OCI-LY1 (cell line): ENCODE measurements around the gene GBP5.

ENCODE experiments used
- H2AFZ ChIP-seq: fragments of 200-600 bp; sonication (generic), shearing (Covaris generic); 2 replicates; pipeline ENCODE4 v1.6.0; 2014; ENCODE audit warnings: antibody characterized with exemption, mild to moderate bottlenecking, low read length
- H3F3A ChIP-seq: fragments of 200-600 bp; sonication (generic), shearing (Covaris generic); 2 replicates; pipeline ENCODE4 v1.6.0; 2014; ENCODE audit warnings: mild to moderate bottlenecking, antibody characterized with exemption, low read length, moderate library complexity; ENCODE audit not compliant: insufficient read depth
- H3K27ac ChIP-seq: fragments of 200-600 bp; sonication (generic); 2 replicates; pipeline ENCODE4 v1.5.1; 2014; ENCODE audit warnings: low read length, mixed run types, mild to moderate bottlenecking, low read depth; ENCODE audit not compliant: poor library complexity, severe bottlenecking
- H3K27me3 ChIP-seq: fragments of 200-600 bp; sonication (generic); 2 replicates; pipeline ENCODE4 v1.6.0; 2014; ENCODE audit warnings: antibody characterized with exemption, mild to moderate bottlenecking, low read length, moderate library complexity; ENCODE audit not compliant: insufficient read depth
- H3K36me3 ChIP-seq: fragments of 200-600 bp; sonication (generic); 2 replicates; pipeline ENCODE4 v1.6.1; 2014; ENCODE audit warnings: mild to moderate bottlenecking, antibody characterized with exemption, low read length, moderate library complexity, mixed read lengths; ENCODE audit not compliant: insufficient read depth
- H3K4me1 ChIP-seq: fragments of 200-600 bp; sonication (generic); 2 replicates; pipeline ENCODE4 v1.5.1; 2014; ENCODE audit warnings: mild to moderate bottlenecking, low read length, moderate library complexity; ENCODE audit not compliant: insufficient read depth, severe bottlenecking
- H3K4me2 ChIP-seq: fragments of 200-600 bp; sonication (generic), shearing (Covaris generic); 2 replicates; pipeline ENCODE4 v1.6.1; 2014; ENCODE audit warnings: low read length
- H3K4me3 ChIP-seq: fragments of 200-600 bp; sonication (generic); 2 replicates; pipeline ENCODE4 v1.5.1; 2014; ENCODE audit warnings: low read length, low read depth, mild to moderate bottlenecking, mixed read lengths; ENCODE audit not compliant: poor library complexity, severe bottlenecking
- H3K79me2 ChIP-seq: fragments of 200-600 bp; shearing (Covaris generic); 2 replicates; pipeline ENCODE4 v1.6.1; 2016; ENCODE audit warnings: mixed run types, low read length, mixed read lengths; ENCODE audit not compliant: insufficient read depth
- H3K9ac ChIP-seq: fragments of 200-600 bp; sonication (generic), shearing (Covaris generic); 2 replicates; pipeline ENCODE4 v1.6.1; 2014; ENCODE audit warnings: mild to moderate bottlenecking, low read length, mixed read lengths
- H3K9me2 ChIP-seq: fragments of 200-600 bp; sonication (generic), shearing (Covaris generic); 2 replicates; pipeline ENCODE4 v1.6.1; 2014; ENCODE audit warnings: low read depth, mild to moderate bottlenecking, low read length, mixed read lengths
- H3K9me3 ChIP-seq: fragments of 200-600 bp; shearing (Covaris generic); 2 replicates; pipeline ENCODE4 v1.6.1; 2014; ENCODE audit warnings: low read length, mixed read lengths
- H4K20me1 ChIP-seq: fragments of 200-600 bp; sonication (generic), shearing (Covaris generic); 2 replicates; pipeline ENCODE4 v1.6.0; 2016; ENCODE audit warnings: mild to moderate bottlenecking, low read length; ENCODE audit not compliant: insufficient read depth
- CTCF ChIP-seq: fragments of 200-600 bp; sonication (generic), shearing (Covaris generic); IDR thresholded peaks from 2 replicates; pipeline ENCODE4 v1.5.1; 2017; ENCODE audit warnings: mild to moderate bottlenecking, antibody characterized with exemption, low read length, moderate library complexity, mixed read lengths
- EZH2 ChIP-seq: fragments of 200-600 bp; sonication (generic), shearing (Covaris generic); IDR thresholded peaks from 2 replicates; pipeline ENCODE4 v1.8.0; 2017; ENCODE audit warnings: borderline replicate concordance, mixed run types, mild to moderate bottlenecking, antibody characterized with exemption, low read length, moderate library complexity, mixed read lengths

The GBP5 gene

GRCh38 chr1:89260566-89261255 is 11.9 kb downstream of the GBP5 start:
- no peak overlapping the region for H3K4me3 ChIP-seq
- no peaks in the 10 kb centered on the region for H4K20me1 ChIP-seq
- no peak overlapping the region for H2AFZ ChIP-seq
- H3K9me3 ChIP-seq: no peaks in the 10 kb centered on the region
- H3K9me2 ChIP-seq: no peaks in the 10 kb centered on the region
- H3K79me2 ChIP-seq: no peaks in the 10 kb centered on the region
- no peak overlapping the region for H3K9ac ChIP-seq
- H3K27ac ChIP-seq: no peak overlapping the region
- H3K4me1 ChIP-seq: no peaks in the 10 kb centered on the region
- H3K36me3 ChIP-seq: no peaks in the 10 kb centered on the region
- TF ChIP-seq CTCF (no peak), EZH2 (no peak)
- H3K27me3 ChIP-seq: no peaks in the 10 kb centered on the region
- H3F3A ChIP-seq: no peaks in the 10 kb centered on the region
- no peak overlapping the region for H3K4me2 ChIP-seq

GRCh38 chr1:89260042-89260441 is 12.6 kb downstream of the GBP5 start:
- TF ChIP-seq CTCF (no peak), EZH2 (no peak)
- Histone ChIP-seq H3K9me2 (no peaks in the 10 kb centered on the region), H2AFZ (no peak overlapping the region), H3K4me3 (no peak overlapping the region), H3K27me3 (no peaks in the 10 kb centered on the region), H3K79me2 (no peaks in the 10 kb centered on the region), H3K4me1 (no peaks in the 10 kb centered on the region), H3K36me3 (no peaks in the 10 kb centered on the region), H3K27ac (no peak overlapping the region), H3K4me2 (no peak overlapping the region), H3K9me3 (no peaks in the 10 kb centered on the region), H3K9ac (no peak overlapping the region), H4K20me1 (no peaks in the 10 kb centered on the region), H3F3A (no peaks in the 10 kb centered on the region)

GRCh38 chr1:89259283-89259971 is 13.2 kb downstream of the GBP5 start:
- Histone ChIP-seq H3K27ac (no peak overlapping the region), H3K9me3 (no peaks in the 10 kb centered on the region), H3F3A (no peaks in the 10 kb centered on the region), H3K27me3 (no peaks in the 10 kb centered on the region), H3K4me3 (no peak overlapping the region), H3K4me1 (no peaks in the 10 kb centered on the region), H4K20me1 (no peaks in the 10 kb centered on the region), H2AFZ (no peak overlapping the region), H3K9me2 (no peaks in the 10 kb centered on the region), H3K36me3 (no peaks in the 10 kb centered on the region), H3K9ac (no peak overlapping the region), H3K79me2 (no peaks in the 10 kb centered on the region), H3K4me2 (no peak overlapping the region)
- no peak for TF ChIP-seq EZH2
- TF ChIP-seq CTCF: no peak
